Upper lobe of left lung (tissue), 6 donors: ENCODE measurements around the gene ADRB2. TPM values are rescaled to one million over a fixed set of nuclear protein-coding genes. Genes with fewer than 3 reads are reported as not detected.

Source experiments
- ATAC-seq, 2 donors: fragments of 200-7000 bp; cut with Tn5 transposase; one replicate each; pipeline ENCODE4 v1.9.1; 2022; ENCODE audit warnings: mild to moderate bottlenecking in 2 of 2, moderate library complexity in 2 of 2; ENCODE audit not compliant: low FRiP score in 2 of 2
- DNase-seq, 2 donors: peaks; one replicate each; pipeline ENCODE4 v3.0.0-alpha.2; 2019 to 2020
- H3K27ac ChIP-seq, 4 donors: fragments of 200-600 bp; sonication (generic); one replicate each; pipeline ENCODE4 v1.5.1; 2016 to 2019
- H3K27me3 ChIP-seq, 4 donors: fragments of 200-600 bp; sonication (generic); one replicate each; pipeline ENCODE4 v1.5.1; 2017 to 2019
- H3K36me3 ChIP-seq, 4 donors: fragments of 200-600 bp; sonication (generic); one replicate each; pipeline ENCODE4 v1.5.1; 2016 to 2019
- H3K4me1 ChIP-seq, 4 donors: fragments of 200-600 bp; sonication (generic); one replicate each; pipeline ENCODE4 v1.5.1; 2018 to 2019
- H3K4me3 ChIP-seq, 4 donors: fragments of 200-600 bp; sonication (generic); one replicate each; pipeline ENCODE4 v1.5.1; 2017 to 2019; ENCODE audit warnings: mild to moderate bottlenecking in 2 of 4, moderate library complexity in 1 of 4
- H3K9me3 ChIP-seq, 4 donors: fragments of 200-600 bp; sonication (generic); one replicate each; pipeline ENCODE4 v1.5.1; 2018 to 2019
- EP300 ChIP-seq, 4 donors: sonication (generic); formaldehyde crosslinking; IDR thresholded peaks; one replicate each; pipeline ENCODE4 v1.5.1; 2017; ENCODE audit warnings: antibody characterized with exemption in 4 of 4, control low read depth in 2 of 4
- POLR2A ChIP-seq, 4 donors: fragments of 450-650 bp; IDR thresholded peaks; one replicate each; pipeline ENCODE4 v1.5.1; 2016 to 2017; ENCODE audit warnings: antibody characterized with exemption in 4 of 4, mild to moderate bottlenecking in 2 of 4
- POLR2AphosphoS5 ChIP-seq, 2 donors: sonication (generic); formaldehyde crosslinking; IDR thresholded peaks; one replicate each; pipeline ENCODE4 v1.5.1; 2017; ENCODE audit warnings: antibody characterized with exemption in 2 of 2
- WGBS, 2 donors: methylation state at CpG; one replicate each; pipeline ENCODE4 v1.1.5; 2017 to 2018; 5-methylcytosine and 5-hydroxymethylcytosine counted together
- total RNA-seq, 6 donors: library from RNA; depleted of rRNA in 4 of 6; stranded (reverse); fragments of >200 nt in 4 of 6; gene quantifications; one replicate each; pipeline versions ENCODE4 v1.1.0 to v1.2.1, GENCODE V29; 2016 to 2021
- TF ChIP-seq, protein P1 (sequence below), 6 experiments: fragments of 450-650 bp in 4 of 6; fragments of 200-600 bp in 2 of 6; sonication (generic) in 2 of 6; IDR thresholded peaks; one replicate each; pipeline ENCODE4 v1.5.1; 2016 to 2019; ENCODE audit warnings: antibody characterized with exemption in 6 of 6
- donor health status: DM: no; HTN: no; CAD: no; lungs with moderate emphysema.
- donor health status: DM: no; HTN: yes; CAD: no; lungs with severe emphysema.

ADRB2 gene
- total RNA-seq, 6 donors from 2014 or later, result 22.4 to 77.4 (median 34.2) TPM

GRCh38 chr5:148809781-148810524 lies 16.5 kb upstream of the ADRB2 start:
- TF ChIP-seq POLR2A (IDR thresholded peaks at IDR 0.05) (no peak), POLR2AphosphoS5 (IDR thresholded peaks at IDR 0.05) (no peak), EP300 (IDR thresholded peaks at IDR 0.05) (no peak)
- TF ChIP-seq, protein P1, sequence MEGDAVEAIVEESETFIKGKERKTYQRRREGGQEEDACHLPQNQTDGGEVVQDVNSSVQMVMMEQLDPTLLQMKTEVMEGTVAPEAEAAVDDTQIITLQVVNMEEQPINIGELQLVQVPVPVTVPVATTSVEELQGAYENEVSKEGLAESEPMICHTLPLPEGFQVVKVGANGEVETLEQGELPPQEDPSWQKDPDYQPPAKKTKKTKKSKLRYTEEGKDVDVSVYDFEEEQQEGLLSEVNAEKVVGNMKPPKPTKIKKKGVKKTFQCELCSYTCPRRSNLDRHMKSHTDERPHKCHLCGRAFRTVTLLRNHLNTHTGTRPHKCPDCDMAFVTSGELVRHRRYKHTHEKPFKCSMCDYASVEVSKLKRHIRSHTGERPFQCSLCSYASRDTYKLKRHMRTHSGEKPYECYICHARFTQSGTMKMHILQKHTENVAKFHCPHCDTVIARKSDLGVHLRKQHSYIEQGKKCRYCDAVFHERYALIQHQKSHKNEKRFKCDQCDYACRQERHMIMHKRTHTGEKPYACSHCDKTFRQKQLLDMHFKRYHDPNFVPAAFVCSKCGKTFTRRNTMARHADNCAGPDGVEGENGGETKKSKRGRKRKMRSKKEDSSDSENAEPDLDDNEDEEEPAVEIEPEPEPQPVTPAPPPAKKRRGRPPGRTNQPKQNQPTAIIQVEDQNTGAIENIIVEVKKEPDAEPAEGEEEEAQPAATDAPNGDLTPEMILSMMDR (IDR thresholded peaks at IDR 0.05), result no peak
- no peaks in the 10 kb centered on the region for H3K36me3 ChIP-seq
- H3K27ac ChIP-seq, result peak overlapping the region; percentile 74 to 84 (median 80)
- H3K4me1 ChIP-seq, result peaks cover 42 to 57% (median 48%) of the 10 kb centered on the region in 4 donors
- no peaks in the 10 kb centered on the region for H3K9me3 ChIP-seq
- H3K27me3 ChIP-seq, result no peaks in the 10 kb centered on the region
- no peak for DNase-seq
- 82 to 83% methylated on average over 3 of the region's 3 CpGs for WGBS, 2 donors
- no peak for ATAC-seq
- H3K4me3 ChIP-seq, result peak overlapping the region in 2 of 4 donors; percentile 40 to 42

- ATAC-seq (no peak), DNase-seq (no peak)
- TF ChIP-seq EP300 (IDR thresholded peaks at IDR 0.05), result no peak
- TF ChIP-seq, protein P1 (IDR thresholded peaks at IDR 0.05), result no peak
- no peak for TF ChIP-seq POLR2AphosphoS5 (IDR thresholded peaks at IDR 0.05)
- no peak for TF ChIP-seq POLR2A (IDR thresholded peaks at IDR 0.05)
- no peaks in the 10 kb centered on the region for H3K27me3 ChIP-seq
- H3K27ac ChIP-seq, result peak overlapping the region in 1 of 4 donors; percentile 1
- 53 to 79% methylated on average over 2 of the region's 2 CpGs for WGBS, 2 donors
- H3K4me1 ChIP-seq, result peaks cover 35 to 50% (median 39%) of the 10 kb centered on the region in 4 donors
- no peaks in the 10 kb centered on the region for H3K36me3 ChIP-seq
- no peak overlapping the region for H3K4me3 ChIP-seq
- H3K9me3 ChIP-seq, result no peaks in the 10 kb centered on the region
These were observed 15.6 kb upstream of the ADRB2 start for GRCh38 chr5:148810823-148811222.

GRCh38 chr5:148811756-148812155 lies 14.7 kb upstream of the ADRB2 start:
- Histone ChIP-seq H3K27ac (no peak overlapping the region), H3K36me3 (no peaks in the 10 kb centered on the region), H3K9me3 (no peaks in the 10 kb centered on the region), H3K4me3 (no peak overlapping the region), H3K27me3 (no peaks in the 10 kb centered on the region), H3K4me1 (peaks cover 28 to 44% (median 33%) of the 10 kb centered on the region in 4 donors)
- 21 to 67% methylated on average over 1 of the region's 1 CpG for WGBS, 2 donors
- TF ChIP-seq POLR2AphosphoS5 (IDR thresholded peaks at IDR 0.05) (no peak), POLR2A (IDR thresholded peaks at IDR 0.05) (no peak)
- DNase-seq (no peak), ATAC-seq (no peak)

DNA sequence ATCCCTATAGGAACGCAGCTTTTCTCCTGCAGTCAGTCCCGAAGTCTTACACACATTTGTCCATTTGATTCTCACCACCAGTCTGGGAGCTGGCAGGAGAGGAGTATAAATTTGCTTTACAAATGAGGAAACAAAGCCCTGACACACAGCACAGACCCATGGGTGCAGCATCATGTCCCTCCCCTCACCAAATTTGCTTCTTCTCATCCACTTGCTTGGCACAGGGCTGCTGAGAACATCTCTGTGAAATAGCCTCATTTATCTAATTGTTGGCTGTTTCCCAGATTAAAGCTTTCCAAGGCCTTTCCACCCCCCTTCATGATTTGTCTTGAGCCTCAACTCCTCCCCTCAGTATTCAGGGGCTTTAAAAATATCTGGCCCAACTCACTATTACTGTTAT lies 11.3 kb upstream of the ADRB2 start:
- no peak for TF ChIP-seq EP300 (IDR thresholded peaks at IDR 0.05)
- TF ChIP-seq, protein P1 (IDR thresholded peaks at IDR 0.05), result no peak
- no peak for TF ChIP-seq POLR2A (IDR thresholded peaks at IDR 0.05)
- TF ChIP-seq POLR2AphosphoS5 (IDR thresholded peaks at IDR 0.05), result no peak
- Histone ChIP-seq H3K4me1 (peaks cover 0 to 15% (median 9%) of the 10 kb centered on the region in 4 donors), H3K36me3 (no peaks in the 10 kb centered on the region), H3K27me3 (no peaks in the 10 kb centered on the region), H3K9me3 (no peaks in the 10 kb centered on the region), H3K4me3 (no peak overlapping the region), H3K27ac (no peak overlapping the region)
- DNase-seq, result no peak
- WGBS, 2 donors, result 43 to 72% methylated on average over 2 of the region's 2 CpGs
- ATAC-seq, result no peak

DNA sequence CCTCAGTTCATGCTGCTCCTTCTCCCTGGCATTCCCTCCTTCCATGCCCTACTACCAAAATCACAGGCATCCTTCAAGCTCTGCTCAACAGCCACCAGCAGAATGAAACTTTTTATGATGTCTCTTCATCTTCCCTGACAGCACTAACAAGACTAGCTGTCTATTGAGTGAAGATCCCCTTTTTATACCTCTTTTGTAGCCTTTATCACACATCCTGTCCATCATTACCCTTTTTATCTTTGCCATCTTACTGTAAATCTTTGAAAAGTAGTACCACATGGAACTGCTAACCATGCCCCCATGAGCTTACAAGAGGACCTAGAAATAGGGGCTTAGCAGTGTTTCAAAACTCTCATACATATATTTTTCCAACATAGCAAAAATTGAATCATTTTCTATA lies 10.8 kb upstream of the ADRB2 start:
- H3K36me3 ChIP-seq, result no peaks in the 10 kb centered on the region
- H3K27ac ChIP-seq, result no peak overlapping the region
- H3K27me3 ChIP-seq, result no peaks in the 10 kb centered on the region
- ATAC-seq (no peak), DNase-seq (no peak)
- H3K4me1 ChIP-seq, result peaks cover 0 to 14% (median 6%) of the 10 kb centered on the region in 4 donors
- H3K9me3 ChIP-seq, result no peaks in the 10 kb centered on the region
- no peak overlapping the region for H3K4me3 ChIP-seq
- TF ChIP-seq, protein P1 (IDR thresholded peaks at IDR 0.05), result no peak
- no peak for TF ChIP-seq EP300 (IDR thresholded peaks at IDR 0.05)
- no peak for TF ChIP-seq POLR2AphosphoS5 (IDR thresholded peaks at IDR 0.05)
- no peak for TF ChIP-seq POLR2A (IDR thresholded peaks at IDR 0.05)
